ENCODE measurements around the gene CHIC2.
"Not testable (repeated sequence)": the region's sequence is repeated elsewhere in the genome, so short reads cannot be mapped to it uniquely, and the experiment has no call there.

Gene CHIC2

GRCh38 chr4:54056360-54056759 is 8.0 kb downstream of the CHIC2 start:
- no peak for DNase-seq

GRCh38 chr4:54055494-54055893 is 8.9 kb downstream of the CHIC2 start:
- DNase-seq: no peak

GRCh38 chr4:54054501-54054900 is 9.9 kb downstream of the CHIC2 start:
- DNase-seq: no peak

DNA sequence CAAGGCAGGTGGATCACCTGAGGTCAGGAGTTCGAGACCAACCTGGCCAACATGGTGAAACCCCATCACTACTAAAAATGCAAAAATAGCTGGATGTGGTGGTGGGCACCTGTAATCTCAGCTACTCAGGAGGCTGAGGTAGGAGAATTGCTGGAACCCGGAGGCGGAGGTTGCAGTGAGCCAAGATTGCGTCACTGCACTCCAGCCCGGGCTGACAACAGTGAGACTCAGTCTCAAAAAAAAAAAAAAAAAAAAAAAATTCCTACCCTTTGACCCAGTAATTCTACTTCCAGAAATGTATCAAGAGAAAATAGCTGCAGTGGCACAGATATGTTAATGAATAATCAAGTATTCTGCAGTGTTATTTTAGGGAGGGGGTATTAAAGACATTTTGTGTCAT is 11.1 kb downstream of the CHIC2 start:
- not testable (repeated sequence) for DNase-seq

GRCh38 chr4:54050214-54050904 is 14.0 kb downstream of the CHIC2 start:
- DNase-seq: no peak

GRCh38 chr4:54043630-54044029 is 20.8 kb downstream of the CHIC2 start:
- DNase-seq: not testable (repeated sequence)

DNA sequence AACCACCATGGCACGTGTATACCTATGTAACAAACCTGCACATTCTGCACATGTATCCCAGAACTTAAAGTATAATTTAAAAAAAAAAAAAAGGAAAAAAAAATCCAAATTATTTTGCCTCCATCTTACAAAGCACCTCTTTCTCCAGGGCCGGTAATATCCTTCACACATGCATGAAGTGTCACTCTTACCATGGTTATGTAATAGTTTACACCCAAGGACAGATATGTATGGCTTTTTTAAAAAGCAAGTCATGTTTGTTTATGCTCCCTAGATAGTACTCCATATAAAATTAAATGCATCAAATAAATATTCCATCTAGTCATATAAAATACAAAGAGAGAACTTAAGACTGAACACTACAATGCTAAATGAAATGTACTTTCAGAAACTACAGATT is 22.5 kb downstream of the CHIC2 start:
- no peak for DNase-seq

GRCh38 chr4:54041100-54041499 is 23.3 kb downstream of the CHIC2 start:
- no peak for DNase-seq

GRCh38 chr4:54038056-54038455 is 26.3 kb downstream of the CHIC2 start:
- no peak for DNase-seq

DNA sequence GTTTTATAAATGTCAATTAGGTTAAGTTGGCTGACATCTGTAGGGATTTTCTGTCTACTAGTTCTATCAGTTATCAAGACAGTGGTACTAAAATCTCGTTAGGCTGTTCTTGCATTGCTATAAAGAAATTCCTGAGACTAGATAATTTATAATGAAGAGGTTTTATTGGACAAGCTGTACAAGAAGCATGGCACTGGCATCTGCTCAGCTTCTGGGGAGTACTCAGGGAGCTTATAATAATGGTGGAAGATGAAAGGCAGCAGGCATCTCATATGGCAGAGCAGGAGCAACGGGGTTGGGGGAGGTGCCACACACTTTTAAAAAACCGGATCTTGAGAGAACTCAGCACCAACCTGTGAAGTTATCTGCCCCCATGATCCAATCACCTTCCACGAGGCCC is 28.2 kb downstream of the CHIC2 start:
- DNase-seq: no peak

DNA sequence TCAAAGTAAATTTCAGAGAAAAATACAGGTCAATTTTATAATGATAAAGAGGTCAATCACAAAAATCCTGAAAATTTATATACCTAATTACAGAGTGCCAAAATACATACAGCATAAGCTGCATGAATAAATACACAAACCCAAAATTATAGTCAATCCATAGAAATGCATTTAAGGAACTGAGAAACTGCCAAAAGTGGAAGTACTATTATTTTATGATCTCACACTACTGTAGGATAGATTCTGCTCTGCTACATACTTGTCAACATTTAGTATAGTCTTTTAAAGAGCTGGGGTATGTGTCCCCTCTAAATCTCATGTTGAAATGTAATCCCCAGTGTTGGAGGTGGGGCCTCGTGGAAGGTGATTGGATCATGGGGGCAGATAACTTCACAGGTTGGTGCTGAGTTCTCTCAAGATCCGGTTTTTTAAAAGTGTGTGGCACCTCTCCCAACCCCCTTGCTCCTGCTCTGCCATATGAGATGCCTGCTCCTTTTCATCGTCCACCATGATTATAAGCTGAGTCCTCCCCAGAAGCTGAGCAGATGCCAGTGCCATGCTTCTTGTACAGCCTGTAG is 31.8 kb downstream of the CHIC2 start:
- no peak for DNase-seq

DNA sequence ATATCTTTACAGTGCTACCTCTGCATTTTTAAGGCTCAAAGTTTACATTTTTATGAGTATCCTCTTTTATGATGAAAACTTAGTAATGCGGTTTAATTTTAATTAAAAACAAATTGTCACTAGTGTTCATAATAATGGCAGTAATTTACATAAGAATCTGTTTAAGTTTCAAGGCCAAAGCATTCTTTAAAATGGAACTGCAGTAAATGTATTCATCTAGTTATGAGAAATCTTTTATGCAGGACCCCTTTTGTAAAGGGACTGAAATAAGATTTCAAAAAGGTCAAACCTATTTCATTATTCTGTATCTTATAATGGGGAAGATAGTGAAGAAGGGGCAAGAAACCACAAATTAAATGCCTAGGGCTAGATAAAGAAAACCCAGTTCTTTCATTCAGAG is 37.1 kb downstream of the CHIC2 start:
- DNase-seq: no peak

DNA sequence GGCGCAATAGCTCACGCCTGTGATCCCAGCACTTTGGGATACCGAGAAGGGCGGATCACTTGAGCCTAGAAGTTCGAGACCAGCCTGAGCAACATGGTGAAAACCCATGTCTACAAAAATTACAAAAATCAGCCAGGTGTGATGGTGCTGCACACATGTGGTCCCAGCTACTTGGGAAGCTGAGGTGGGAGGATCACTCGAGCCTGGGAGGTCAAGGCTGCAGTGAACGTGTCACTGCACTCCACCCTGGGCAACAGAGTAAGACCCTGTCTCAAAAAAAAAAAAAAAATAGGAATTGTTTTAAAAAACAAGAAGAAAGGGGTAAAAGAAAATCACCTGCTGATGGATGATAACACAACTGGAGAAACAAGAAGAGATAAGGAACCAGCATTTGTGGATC is 38.8 kb downstream of the CHIC2 start:
- no peak for DNase-seq

DNA sequence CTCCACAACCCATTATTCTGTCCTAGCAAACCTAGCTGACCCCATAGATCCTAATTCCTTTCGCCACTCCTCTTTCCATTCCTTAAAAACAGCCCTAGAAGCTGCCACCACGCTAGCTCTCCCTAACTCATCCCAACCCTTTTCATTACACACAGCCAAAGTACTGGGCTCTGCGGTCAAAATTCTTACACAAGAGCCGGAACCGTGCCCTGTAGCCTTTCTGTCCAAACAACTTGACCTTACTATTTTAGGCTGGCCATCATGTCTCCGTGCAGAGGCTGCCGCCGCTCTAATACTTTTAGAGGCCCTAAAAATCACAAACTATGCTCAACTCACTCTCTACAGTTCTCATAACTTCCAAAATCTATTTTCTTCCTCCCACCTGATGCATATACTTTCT is 41.4 kb downstream of the CHIC2 start:
- not testable (repeated sequence) for DNase-seq

DNA sequence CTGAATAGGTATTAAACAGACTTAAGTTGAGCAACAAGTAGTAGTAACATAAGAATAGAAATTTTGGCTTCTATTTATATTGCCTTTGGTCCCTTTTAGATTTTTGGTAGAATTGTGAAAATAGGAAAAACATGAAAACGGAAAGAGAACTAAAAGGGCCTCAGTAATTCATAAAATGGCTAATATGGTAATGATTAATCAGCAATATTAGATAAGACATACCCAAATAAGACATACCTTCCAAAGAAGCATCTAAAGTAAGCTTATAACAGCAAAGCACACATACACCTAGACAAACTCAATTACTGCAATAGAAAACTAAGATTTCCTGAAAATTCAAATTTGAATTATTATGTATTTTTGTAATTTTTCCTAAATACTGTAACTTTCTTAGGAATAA is 46.4 kb downstream of the CHIC2 start:
- no peak for DNase-seq

DNA sequence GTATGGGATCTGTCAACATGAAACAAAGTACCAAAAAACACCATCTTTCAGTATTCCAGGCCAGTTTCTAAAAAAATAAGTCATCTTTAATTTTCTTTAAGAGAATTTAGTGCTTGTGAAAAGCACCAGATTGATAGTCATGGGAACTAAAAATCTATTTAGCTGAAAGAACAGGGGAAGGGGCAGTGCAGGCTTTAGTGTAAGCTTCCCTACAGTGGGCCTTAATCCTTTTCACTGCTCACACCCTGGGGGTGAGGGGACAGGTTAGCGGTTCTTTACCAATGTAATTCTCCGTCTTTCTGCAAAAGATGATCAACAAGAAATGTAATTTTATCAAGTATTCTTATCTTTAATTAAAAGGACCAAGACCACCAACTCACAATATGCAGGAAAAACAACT is 47.1 kb downstream of the CHIC2 start:
- DNase-seq: no peak

DNA sequence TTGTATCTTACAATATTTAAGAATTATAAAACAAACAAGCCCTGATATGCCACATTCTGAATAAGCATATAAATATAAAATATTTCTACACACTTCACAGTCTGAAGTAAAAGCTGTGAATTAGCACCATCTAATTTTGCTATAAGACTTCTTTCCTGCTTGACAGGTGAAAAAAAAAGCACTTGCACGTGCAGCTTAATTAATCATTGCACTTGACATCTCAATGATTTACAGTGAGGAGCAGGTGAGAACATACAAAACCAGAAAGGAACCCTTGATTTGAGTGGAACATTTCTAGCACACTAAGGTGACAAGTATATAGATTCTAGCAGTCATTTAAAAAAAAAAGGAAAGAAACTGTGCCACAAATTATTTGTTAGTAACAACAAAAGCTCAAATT is 47.9 kb downstream of the CHIC2 start:
- peak in 1 of 2 experiments; percentile 12 for DNase-seq

GRCh38 chr4:54015423-54016030 is 48.9 kb downstream of the CHIC2 start:
- no peak for DNase-seq

- DNase-seq: no peak
Observed at GRCh38 chr4:54014666-54015160, 49.7 kb downstream of the CHIC2 start.

DNA sequence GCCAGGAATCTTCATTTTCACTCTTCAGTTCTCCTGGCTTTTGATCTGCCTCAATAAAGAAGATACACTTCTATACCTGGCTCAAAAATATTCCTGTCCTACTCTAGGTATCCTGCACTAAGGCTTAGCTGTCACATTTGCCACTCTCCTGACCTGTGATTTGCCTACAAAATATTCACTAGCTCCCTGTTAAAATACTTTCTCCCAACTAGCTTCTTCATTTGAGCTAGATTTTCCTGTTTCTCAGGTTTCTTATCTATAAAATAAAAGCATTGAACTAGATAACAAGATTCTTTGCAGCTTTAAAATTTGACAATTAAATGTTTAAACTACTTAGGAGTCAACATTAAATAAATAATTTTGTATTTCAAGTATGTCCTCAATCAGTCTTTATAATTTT is 53.2 kb downstream of the CHIC2 start:
- DNase-seq: no peak

DNA sequence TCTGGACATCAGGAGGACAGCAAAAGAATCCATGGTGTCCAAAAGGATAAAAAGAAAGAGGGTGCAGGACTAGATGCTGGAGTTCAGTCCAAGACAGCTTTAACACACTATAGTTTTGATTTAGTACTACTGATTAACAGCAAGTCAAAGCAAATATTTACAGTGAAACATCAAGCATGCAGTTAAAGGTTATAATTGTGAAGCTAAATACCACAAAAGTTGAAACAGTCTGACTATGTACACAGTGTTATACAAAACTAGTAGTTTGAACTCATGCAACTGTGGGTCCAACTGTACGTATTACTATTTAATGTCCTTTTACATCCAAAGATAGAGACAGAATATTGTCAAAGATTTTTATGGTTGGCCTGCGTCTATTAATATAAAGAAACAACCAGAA is 57.6 kb downstream of the CHIC2 start:
- DNase-seq: no peak

GRCh38 chr4:54005475-54005874 is 58.9 kb downstream of the CHIC2 start:
- no peak for DNase-seq

DNA sequence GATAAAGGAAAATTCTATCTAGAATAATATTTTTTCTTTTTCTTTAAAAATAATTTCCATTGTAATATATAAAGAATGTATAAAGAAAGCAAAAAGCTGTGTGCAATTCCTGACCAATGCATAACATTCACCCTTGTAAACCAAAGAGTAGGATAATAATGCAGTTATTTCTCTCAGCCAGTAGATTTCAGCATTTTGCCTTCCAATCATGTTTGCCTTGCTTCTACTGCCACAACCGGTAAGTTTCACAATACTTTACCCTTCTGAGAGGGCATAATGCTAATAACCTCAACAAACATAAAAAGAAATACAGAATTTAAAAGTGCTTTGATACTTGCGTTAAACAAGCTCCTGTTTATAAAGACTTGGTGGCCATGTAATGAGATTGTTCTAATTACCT is 59.9 kb downstream of the CHIC2 start:
- DNase-seq: no peak

- no peak for DNase-seq
Observed at GRCh38 chr4:54001668-54002365, 62.6 kb downstream of the CHIC2 start.
